ENCODE measurements around the gene RYR2. TPM values are rescaled to one million over a fixed set of nuclear protein-coding genes. Genes with fewer than 3 reads are reported as not detected.

RYR2 gene
- total RNA-seq, 2 experiments from 2014 or later = not detected

DNA sequence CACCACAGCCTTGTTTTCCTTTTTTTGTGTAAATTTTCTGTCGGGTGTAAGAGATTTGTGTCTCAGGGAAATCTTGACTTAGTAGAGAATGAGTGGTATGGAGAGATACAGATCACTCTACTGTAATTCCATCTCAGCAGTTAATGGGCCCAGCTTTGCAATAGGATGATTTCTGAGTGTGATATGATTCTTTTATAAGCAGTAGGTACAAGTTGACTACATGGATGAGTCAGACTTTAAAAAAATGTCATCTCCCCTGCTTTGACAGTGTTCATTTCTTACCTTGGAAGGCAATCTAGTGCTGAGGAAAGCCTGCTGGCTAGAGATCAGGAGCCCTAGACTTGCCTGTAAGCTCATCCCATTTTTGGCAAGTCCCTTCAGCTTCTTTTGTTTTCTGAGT, 261.9 kb downstream of the RYR2 start:
- BruUV-seq (replicated peaks) = no TSS peak
- no peak for DNase-seq (ENCODE audit: low spot score)
- no peak for TF ChIP-seq EZH2phosphoT487 (IDR thresholded peaks at IDR 0.05; ENCODE audit: borderline replicate concordance, low read depth, low read length)
- TF ChIP-seq, protein P1, sequence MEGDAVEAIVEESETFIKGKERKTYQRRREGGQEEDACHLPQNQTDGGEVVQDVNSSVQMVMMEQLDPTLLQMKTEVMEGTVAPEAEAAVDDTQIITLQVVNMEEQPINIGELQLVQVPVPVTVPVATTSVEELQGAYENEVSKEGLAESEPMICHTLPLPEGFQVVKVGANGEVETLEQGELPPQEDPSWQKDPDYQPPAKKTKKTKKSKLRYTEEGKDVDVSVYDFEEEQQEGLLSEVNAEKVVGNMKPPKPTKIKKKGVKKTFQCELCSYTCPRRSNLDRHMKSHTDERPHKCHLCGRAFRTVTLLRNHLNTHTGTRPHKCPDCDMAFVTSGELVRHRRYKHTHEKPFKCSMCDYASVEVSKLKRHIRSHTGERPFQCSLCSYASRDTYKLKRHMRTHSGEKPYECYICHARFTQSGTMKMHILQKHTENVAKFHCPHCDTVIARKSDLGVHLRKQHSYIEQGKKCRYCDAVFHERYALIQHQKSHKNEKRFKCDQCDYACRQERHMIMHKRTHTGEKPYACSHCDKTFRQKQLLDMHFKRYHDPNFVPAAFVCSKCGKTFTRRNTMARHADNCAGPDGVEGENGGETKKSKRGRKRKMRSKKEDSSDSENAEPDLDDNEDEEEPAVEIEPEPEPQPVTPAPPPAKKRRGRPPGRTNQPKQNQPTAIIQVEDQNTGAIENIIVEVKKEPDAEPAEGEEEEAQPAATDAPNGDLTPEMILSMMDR (conservative IDR thresholded peaks at IDR 0.05; ENCODE audit: low read length) = no peak
- H3K9me2 ChIP-seq (ENCODE audit: insufficient read depth, low read length) = no peaks in the 10 kb centered on the region
- H3K79me2 ChIP-seq (ENCODE audit: insufficient read depth, low read depth, low read length) = no peaks in the 10 kb centered on the region
- no peaks in the 10 kb centered on the region for H3K4me1 ChIP-seq (ENCODE audit: insufficient read depth, low read length, poor library complexity, severe bottlenecking)
- H3K9me3 ChIP-seq (ENCODE audit: low read length) = no peaks in the 10 kb centered on the region
- no peaks in the 10 kb centered on the region for H3K36me3 ChIP-seq (ENCODE audit: insufficient read depth, low read length)
- H3K27ac ChIP-seq (ENCODE audit: low read depth, low read length, poor library complexity, severe bottlenecking) = no peak overlapping the region
- H3K4me3 ChIP-seq (ENCODE audit: low read depth, low read length, poor library complexity, severe bottlenecking) = no peak overlapping the region
- H2AFZ ChIP-seq (ENCODE audit: low read length) = no peak overlapping the region
- ChIA-PET POLR2A (no interaction called here), CTCF (ENCODE audit: unreplicated experiment) (no interaction called here)
- no peak overlapping the region for H3K4me2 ChIP-seq (ENCODE audit: low read length)
- intact Hi-C loops (cut with micrococcal nuclease; ENCODE audit: unreplicated experiment) = no loop called here
- no peaks in the 10 kb centered on the region for H4K20me1 ChIP-seq (ENCODE audit: insufficient read depth, low read length)

DNA sequence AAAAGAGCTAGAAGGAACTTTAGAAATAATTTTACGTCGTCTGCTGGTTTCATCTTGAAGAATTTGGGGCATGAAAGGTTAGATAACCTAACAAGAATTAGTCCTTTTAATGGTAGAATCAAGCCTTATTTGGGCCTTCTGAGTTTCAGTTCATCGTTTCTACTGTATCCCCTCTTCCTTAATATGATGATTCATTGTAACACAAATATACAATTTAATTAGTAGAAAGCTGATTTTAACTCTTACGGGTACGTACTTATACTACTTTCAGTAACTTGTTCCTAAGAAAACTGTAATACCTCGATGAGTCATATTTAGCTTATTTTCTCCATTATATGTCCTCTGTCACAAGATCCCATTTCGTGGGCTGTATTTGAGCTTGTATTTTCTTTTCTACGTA, 264.7 kb downstream of the RYR2 start:
- DNase-seq (ENCODE audit: low spot score) = no peak
- Histone ChIP-seq H4K20me1 (ENCODE audit: insufficient read depth, low read length) (no peaks in the 10 kb centered on the region), H3K4me1 (ENCODE audit: insufficient read depth, low read length, poor library complexity, severe bottlenecking) (no peaks in the 10 kb centered on the region), H3K79me2 (ENCODE audit: insufficient read depth, low read depth, low read length) (no peaks in the 10 kb centered on the region), H3K4me2 (ENCODE audit: low read length) (no peak overlapping the region), H3K27ac (ENCODE audit: low read depth, low read length, poor library complexity, severe bottlenecking) (no peak overlapping the region), H3K9me3 (ENCODE audit: low read length) (no peaks in the 10 kb centered on the region), H3K4me3 (ENCODE audit: low read depth, low read length, poor library complexity, severe bottlenecking) (no peak overlapping the region), H2AFZ (ENCODE audit: low read length) (no peak overlapping the region), H3K9me2 (ENCODE audit: insufficient read depth, low read length) (no peaks in the 10 kb centered on the region), H3K36me3 (ENCODE audit: insufficient read depth, low read length) (no peaks in the 10 kb centered on the region)
- intact Hi-C loops (cut with micrococcal nuclease; ENCODE audit: unreplicated experiment) = no loop called here
- ChIA-PET CTCF (ENCODE audit: unreplicated experiment) (no interaction called here), POLR2A (no interaction called here)
- TF ChIP-seq, protein P1 (conservative IDR thresholded peaks at IDR 0.05; ENCODE audit: low read length) = no peak
- no peak for TF ChIP-seq EZH2phosphoT487 (IDR thresholded peaks at IDR 0.05; ENCODE audit: borderline replicate concordance, low read depth, low read length)
- no TSS peak for BruUV-seq (replicated peaks)

DNA sequence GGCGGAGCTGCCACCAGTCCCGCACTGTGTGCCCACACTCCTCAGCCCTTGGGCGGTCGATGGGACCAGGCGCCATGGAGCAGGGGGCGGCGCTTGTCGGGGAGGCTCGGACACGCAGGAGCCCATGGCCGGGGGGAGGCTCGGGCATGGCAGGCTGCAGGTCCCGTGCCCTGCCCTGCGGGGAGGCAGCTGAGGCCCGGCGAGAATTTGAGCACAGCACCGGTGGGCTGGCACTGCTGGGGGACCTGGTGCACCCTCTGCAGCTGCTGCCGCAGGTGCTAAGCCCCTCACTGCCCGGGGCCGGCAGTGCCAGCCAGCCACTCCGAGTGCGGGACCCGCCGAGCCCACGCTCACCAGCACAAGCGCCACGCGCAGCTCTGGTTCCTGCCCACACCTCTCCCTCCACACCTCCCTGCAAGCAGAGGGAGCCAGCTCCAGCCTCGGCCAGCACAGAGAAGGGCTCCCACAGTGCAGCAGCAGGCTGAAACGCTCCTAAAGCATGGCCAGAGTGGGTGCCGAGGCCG, 267.7 kb downstream of the RYR2 start:
- H3K27ac ChIP-seq (ENCODE audit: low read depth, low read length, poor library complexity, severe bottlenecking) = no peak overlapping the region
- POLR2A ChIA-PET = no interaction called here
- no peak overlapping the region for H2AFZ ChIP-seq (ENCODE audit: low read length)
- H3K4me2 ChIP-seq (ENCODE audit: low read length) = no peak overlapping the region
- CTCF ChIA-PET (ENCODE audit: unreplicated experiment) = no interaction called here
- H3K36me3 ChIP-seq (ENCODE audit: insufficient read depth, low read length) = no peaks in the 10 kb centered on the region
- BruUV-seq (replicated peaks) = no TSS peak
- no peaks in the 10 kb centered on the region for H4K20me1 ChIP-seq (ENCODE audit: insufficient read depth, low read length)
- H3K9me2 ChIP-seq (ENCODE audit: insufficient read depth, low read length) = no peaks in the 10 kb centered on the region
- H3K9me3 ChIP-seq (ENCODE audit: low read length) = no peaks in the 10 kb centered on the region
- no peaks in the 10 kb centered on the region for H3K4me1 ChIP-seq (ENCODE audit: insufficient read depth, low read length, poor library complexity, severe bottlenecking)
- TF ChIP-seq, protein P1 (conservative IDR thresholded peaks at IDR 0.05; ENCODE audit: low read length) = no peak
- TF ChIP-seq EZH2phosphoT487 (IDR thresholded peaks at IDR 0.05; ENCODE audit: borderline replicate concordance, low read depth, low read length) = no peak
- intact Hi-C loops (cut with micrococcal nuclease; ENCODE audit: unreplicated experiment) = no loop called here
- no peak for DNase-seq (ENCODE audit: low spot score)
- no peak overlapping the region for H3K4me3 ChIP-seq (ENCODE audit: low read depth, low read length, poor library complexity, severe bottlenecking)
- H3K79me2 ChIP-seq (ENCODE audit: insufficient read depth, low read depth, low read length) = no peaks in the 10 kb centered on the region
